NCI-H748 (cell line): ENCODE measurements around the gene TCP11L1.
"Not testable (repeated sequence)": the region's sequence is repeated elsewhere in the genome, so short reads cannot be mapped to it uniquely, and the experiment has no call there.

Experiments
- DNase-seq: peaks from one replicate; lab custom pipeline; 2025; ENCODE audit not compliant: unreplicated experiment; lab: John Stamatoyannopoulos, UW

The TCP11L1 gene

DNA sequence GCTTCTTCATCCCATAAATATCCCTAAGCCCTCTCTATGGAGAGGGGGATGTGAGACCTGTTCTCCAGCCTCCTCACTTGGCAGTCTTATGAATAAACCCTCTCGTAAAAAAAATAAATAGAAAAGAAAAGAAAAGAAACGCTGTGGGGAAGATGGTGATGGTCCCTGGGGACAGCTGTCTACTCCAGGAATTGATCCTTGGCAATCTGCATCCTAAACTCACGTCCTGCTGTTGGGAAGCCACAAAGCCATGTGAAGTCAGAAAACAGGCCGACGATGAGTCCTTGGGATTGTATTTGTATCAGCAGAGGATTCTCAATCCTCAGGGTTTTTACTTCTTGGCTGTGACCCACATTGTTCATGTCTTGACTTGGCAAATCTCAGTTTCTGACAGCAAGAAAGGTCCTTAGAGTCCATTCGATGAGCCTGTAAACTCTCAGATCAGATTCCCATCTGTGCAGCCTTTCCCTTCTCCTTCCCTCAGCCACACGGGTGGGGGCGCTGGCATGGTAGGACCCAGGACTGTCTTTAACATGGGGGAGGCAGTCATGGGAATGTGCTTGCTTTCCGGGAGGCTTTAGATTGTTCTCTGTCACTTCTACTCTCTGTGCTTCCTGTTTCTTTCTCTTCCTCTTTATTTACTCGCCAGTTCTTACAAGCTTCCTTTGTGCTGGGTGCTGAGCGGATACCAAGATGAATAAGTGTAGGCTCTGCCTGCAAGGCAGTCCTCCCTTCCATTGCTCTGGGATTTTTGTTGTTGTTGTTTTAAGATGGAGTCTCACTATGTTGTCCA is 24.9 kb downstream of the TCP11L1 start:
- DNase-seq = no peak

DNA sequence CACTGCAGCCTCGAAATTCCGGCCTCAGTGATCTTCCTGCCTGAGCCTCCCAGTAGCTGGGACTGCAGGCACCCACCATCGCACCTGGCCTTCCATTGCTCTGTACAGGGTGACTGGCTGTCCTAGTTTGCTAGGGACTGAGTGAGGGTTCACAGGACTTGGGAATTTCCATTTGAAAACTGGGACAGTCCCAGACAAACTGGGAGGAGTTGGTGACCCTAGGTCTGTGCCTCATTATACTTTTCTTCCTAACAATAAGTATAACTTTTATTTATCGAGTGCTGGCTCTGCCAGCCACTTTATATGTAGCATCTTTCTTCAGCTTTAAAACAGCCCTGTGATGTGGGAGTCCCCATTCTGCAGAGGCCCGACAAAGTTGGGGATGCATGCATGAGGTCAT is 25.5 kb downstream of the TCP11L1 start:
- DNase-seq = no peak

DNA sequence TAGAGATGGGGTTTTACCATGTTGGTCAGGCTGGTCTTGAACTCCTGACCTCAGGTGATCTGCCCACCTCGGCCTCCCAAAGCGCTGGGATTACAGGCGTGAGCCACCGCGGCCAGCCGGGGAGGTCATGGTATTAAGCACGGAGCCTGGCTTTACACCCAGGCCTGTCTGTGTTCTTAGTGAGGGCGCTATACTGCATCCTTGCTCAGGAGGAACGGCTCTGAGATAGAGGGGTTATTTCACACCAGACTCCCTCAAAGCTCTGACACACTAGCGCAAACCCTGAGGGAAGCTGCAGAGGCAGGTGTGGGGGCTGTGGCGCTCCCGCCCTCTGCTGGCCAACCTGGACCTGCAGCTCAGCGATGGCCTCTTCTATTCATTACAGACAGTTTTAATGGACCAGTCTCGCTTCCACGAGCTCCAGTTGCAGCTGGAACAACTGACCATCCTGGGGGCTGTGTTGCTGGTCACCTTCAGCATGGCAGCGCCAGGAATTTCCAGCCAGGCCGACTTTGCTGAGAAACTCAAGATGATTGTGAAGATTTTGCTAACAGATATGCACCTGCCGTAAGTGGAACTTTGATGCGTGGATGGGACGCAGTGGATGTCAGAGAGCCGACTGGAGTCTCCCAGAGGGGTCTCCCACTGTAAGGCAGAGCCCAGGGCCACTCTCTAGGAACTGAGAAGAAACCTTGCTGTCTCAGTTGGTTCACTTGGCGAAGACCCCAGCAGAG is 26.2 kb downstream of the TCP11L1 start:
- peak; percentile 68 for DNase-seq

DNA sequence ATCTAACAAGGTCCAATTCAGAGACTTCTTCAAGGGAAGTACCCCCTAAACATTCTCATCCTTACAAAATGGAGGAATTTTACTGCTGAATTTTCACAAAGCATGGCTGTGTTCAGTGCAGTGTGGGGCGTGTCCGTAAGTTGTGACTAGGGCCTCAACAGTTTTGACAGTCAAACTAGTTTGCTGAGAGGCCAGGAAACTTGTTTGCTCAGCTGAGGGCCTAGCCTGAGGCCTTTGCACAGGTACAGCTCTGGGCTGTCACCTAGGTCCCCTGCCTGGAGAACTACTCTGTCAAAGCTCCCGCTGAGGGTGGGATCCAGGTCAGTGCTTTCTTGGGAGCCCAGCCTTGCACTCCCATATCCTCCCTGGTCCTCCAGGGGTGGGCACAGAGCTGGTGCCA is 27.9 kb downstream of the TCP11L1 start:
- DNase-seq = no peak

DNA sequence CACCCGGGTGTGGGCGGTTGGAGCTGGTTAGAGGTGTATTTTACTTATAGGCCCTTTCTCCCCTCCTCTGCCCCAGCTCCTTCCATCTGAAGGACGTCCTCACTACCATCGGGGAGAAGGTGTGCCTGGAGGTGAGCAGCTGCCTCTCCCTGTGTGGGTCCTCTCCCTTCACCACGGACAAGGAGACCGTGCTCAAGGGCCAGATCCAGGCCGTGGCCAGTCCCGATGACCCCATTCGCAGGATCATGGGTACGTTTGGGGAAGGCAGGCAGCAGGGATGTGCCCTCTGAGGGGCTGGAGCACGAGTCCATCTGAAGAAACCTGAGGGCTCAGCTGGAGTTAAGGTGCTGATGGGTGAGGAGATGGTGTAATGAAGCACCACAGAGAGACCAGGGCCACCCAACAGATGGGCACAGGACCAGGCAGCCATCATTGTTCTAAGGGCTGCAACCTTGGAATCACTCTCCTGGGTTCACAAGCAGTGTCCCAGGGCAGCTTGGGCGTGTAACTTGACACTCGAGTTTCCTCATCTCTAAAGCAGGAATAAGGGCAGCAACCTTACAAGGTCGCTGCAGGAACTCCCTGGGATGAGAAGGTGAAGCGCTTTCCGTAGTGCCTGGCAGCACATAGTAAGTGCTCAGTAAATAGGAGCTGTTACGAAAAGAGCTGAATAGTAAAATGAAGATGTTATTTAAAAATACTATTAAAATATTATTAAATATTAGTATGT is 29.4 kb downstream of the TCP11L1 start:
- no peak for DNase-seq

DNA sequence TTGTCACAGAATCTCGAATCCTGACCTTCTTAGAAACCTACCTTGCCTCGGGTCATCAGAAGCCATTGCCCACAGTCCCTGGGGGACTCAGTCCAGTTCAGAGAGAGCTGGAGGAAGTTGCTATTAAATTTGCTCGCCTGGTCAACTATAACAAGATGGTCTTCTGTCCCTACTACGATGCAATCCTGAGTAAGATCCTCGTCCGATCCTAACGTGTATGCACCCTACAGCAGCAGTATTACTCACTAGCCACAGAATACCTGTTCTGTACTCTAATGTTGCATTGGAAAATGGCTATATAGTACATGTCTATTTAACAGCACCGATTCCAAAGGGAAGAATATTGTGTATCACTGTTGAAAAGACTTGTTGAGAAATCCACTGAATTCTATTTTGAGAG is 33.1 kb downstream of the TCP11L1 start:
- DNase-seq = no peak

DNA sequence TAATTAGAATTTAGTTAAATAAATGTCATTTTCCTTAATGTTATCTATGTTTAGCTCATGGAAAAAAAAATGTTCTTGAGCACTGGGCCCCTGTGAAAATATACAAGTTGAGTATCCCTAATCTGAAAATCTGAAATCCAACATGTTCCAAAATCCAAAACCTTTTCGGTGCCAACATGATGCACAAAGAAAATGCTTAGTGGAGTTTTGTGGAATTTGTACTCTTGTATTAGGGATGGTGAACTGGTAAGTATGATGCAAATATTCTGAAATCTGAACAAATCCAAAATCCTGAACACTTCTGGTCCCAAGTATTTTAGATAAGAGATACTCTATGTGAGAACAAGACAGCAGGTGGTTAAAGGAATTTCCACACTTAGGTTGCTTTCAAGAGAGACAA is 44.5 kb downstream of the TCP11L1 start:
- no peak for DNase-seq

DNA sequence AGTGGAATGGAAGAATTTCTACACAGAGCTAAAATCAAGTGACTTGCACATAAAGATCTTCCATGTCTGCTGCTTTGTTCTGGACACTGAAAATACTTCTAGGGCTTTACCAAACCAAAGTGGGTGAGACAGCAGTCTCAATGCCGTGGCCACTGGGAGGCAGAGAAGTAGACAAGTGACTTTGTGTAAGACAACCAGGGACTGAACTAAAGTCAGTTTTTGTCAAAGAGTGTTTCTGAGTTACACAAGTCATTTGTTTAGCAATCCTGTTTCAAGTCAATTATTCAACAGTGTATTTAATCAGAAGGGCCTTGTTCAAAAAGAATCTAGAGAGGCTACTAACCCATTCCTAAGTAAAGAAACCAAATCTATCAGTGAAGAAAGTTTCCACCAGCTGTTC is 46.6 kb downstream of the TCP11L1 start:
- DNase-seq = no peak

DNA sequence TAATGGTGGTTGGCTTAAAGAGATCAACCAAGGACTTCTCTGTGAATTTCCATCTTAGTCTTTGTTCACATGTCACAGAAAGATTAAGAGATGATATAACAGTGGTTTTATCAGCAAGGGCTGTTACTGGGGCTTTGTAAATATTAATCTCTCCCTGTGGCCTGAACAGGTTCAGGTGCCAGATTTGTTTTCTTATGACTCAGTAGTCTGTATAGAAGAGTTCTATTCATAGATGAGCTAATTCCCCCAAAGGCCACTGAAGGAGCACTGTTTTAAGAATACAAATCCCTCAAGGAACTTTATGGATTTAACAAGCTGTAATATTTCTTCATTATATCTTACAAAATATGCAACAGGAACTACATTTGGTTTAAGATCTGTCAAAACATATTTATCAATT is 50.4 kb downstream of the TCP11L1 start:
- no peak for DNase-seq

DNA sequence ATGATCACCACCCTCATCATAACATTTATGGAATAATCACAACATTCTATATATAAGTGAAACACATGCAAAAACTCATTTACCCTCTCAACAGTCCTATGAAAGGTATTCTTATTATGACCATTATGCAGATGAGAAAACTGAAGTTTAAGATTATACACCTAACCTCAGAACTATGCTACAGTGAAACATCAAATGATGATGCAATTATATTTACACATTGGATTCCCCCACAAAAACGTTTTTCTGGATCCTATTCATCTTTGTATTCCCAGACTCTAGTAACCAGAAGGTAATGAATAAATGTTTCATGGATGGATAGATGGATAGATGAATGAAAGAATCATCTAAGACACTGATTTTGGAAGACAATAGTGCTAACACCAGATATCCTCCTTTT is 54.8 kb downstream of the TCP11L1 start:
- no peak for DNase-seq

DNA sequence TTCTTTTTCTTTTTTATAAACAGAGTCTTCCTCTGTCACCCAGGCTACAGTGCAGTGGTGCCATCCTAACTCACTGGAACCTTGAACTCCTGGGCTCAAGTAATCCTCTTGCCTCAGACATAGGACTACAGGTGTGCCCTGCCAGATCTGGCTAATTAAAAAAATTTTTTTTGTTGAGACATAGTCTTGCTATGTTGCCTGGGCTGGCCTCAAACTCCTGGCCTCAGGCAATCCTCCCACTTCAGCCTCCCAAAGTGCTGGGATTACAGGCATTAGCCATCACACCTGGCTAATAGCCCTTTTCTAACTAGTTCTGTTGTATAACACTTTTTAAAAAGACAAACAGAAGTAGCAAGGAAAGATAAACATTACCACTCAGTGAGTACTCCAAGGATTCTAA is 64.5 kb downstream of the TCP11L1 start:
- DNase-seq = no peak

DNA sequence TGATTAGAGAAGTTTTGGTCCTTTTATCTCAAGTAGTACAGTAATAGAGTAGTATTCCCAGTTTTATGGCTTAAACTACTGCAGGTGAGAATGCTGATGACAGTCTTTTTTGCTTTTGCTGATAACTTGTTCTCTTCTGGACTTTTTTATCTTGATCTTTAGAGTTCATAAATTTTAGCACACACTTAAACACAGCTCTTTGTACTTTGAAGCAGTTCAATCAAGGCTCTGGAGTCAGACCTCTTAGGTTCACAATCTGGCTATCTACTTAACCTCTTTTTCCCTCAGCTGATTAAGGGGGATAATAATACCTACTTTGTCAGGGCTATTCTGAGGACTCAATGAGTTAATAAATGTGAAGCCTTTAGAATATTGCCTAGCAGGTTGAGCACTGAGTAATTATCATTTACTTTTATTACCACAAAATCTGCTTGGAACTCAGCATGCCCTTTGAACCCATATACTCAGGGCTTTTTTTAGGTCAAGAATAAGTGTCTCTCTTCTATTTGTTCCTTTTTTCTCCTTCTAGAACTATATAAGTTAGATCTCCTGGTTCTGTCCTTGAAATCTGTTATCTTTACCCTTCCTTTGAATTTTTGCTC is 70.0 kb downstream of the TCP11L1 start:
- DNase-seq = no peak

DNA sequence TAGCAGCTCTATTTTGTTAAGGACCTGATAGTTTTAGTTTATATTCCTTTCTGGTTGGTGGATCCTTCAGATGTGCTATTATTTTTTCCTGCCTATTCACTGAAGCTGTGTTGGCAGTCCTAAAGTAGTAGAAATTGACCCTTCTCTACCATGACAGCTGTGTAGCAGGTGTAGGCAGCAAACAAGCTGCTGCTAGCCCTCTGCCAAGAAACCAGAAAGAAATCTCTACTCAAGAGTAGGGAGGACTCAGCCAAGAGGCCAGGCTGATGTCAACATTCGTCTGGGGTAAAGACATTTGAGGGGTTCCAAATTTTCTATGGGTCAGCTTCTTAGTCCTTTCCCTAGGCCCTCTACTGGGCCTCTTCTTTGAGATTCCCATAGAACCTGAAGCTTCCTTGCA is 70.7 kb downstream of the TCP11L1 start:
- no peak for DNase-seq

DNA sequence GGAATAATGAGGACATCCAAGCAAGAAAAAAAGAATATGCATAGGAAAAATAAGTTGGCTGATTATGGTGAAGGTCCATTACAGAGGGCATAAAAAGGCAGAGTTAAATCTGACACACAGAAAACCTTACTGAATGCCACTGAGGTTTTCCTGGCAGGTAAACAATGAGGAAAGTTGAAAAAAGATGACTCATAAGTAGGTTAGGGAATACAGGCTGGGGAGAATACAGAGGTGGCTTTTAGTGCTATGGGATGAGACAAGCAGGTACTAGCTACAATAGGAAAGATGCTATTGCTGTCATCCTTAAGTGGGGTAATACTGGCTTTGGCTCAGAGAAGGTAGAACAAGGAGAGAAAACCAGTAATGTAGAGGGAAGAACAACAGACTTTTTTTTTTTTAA is 77.2 kb downstream of the TCP11L1 start:
- no peak for DNase-seq

DNA sequence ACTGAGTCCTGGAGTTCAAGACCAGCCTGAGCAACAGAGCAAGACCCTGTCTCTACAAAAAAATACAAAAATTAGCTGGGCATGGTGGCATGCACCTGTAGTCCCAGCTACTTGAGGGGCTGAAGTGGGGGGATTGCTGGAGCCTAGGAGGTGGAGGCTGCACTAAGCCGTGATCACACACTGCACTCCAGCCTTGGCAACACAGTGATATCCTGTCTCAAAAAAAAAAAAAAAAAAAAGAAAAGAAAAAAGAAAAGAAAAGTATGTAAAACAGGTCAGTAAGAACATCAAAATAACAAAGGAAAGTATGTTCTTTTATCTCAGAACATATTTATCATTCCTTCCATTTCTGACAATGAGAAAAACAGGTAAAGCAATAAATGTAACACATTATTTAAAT is 83.3 kb downstream of the TCP11L1 start:
- DNase-seq = not testable (repeated sequence)
